H1 (cell line): ENCODE results near the gene PGLYRP1. TPM values are rescaled to one million over a fixed set of nuclear protein-coding genes. Genes with fewer than 3 reads are reported as not detected.

ENCODE experiments used
- CTCF ChIA-PET: fragments of 300-600 bp; sonication (Branson Sonifier 250); formaldehyde crosslinking; loops from one replicate; lab custom pipeline; 2021; ENCODE audit not compliant: partially characterized antibody; lab: Charles Lee
- POLR2A ChIA-PET: fragments of 300-600 bp; sonication (Branson Sonifier 250); formaldehyde crosslinking; loops from one replicate; lab custom pipeline; 2021; ENCODE audit warnings: inconsistent platforms; ENCODE audit not compliant: partially characterized antibody; lab: Charles Lee
- DNase-seq, 2 experiments: peaks; one replicate each; pipeline versions ENCODE4 v3.0.0 to v3.0.0-alpha.2; 2010 to 2022; ENCODE audit warnings: low spot score in 2 of 2, low read depth in 1 of 2, mixed read lengths in 1 of 2
- FAIRE-seq: peaks from 2 replicates; lab custom pipeline; 2011; peaks lifted over from hg19 to GRCh38; lab: Jason Lieb, UNC
- H2AFZ ChIP-seq: 2 replicates; pipeline ENCODE4 v1.8.1; 2012; ENCODE audit warnings: low read length, inconsistent platforms
- H2AK5ac ChIP-seq: 2 replicates; pipeline ENCODE4 v1.6.1; 2013; ENCODE audit warnings: low read depth, low read length
- H2BK120ac ChIP-seq: replicated peaks from 2 replicates; pipeline ENCODE3; 2013; ENCODE audit warnings: low read depth, low read length, inconsistent platforms
- H2BK12ac ChIP-seq: 2 replicates; pipeline ENCODE4 v1.6.1; 2013; ENCODE audit warnings: low read depth, low read length
- H2BK15ac ChIP-seq: 2 replicates; pipeline ENCODE4 v1.6.1; 2013; ENCODE audit warnings: low read length
- H2BK20ac ChIP-seq: 2 replicates; pipeline ENCODE4 v1.6.1; 2013; ENCODE audit warnings: low read length
- H2BK5ac ChIP-seq: 2 replicates; pipeline ENCODE4 v1.6.1; 2013; ENCODE audit warnings: low read depth, low read length
- H3K14ac ChIP-seq: 2 replicates; pipeline ENCODE4 v1.6.1; 2013; ENCODE audit warnings: inconsistent platforms; ENCODE audit not compliant: insufficient read length
- H3K18ac ChIP-seq: 2 replicates; pipeline ENCODE4 v1.6.1; 2013; ENCODE audit warnings: low read length; ENCODE audit errors: extremely low read depth
- H3K23ac ChIP-seq: 2 replicates; pipeline ENCODE4 v1.6.1; 2013; ENCODE audit warnings: inconsistent platforms; ENCODE audit not compliant: insufficient read length
- H3K23me2 ChIP-seq: 2 replicates; pipeline ENCODE4 v1.6.1; 2013; ENCODE audit warnings: low read depth, low read length
- H3K27ac ChIP-seq: 2 replicates; pipeline ENCODE4 v1.6.1; 2011; ENCODE audit warnings: low read depth, low read length, inconsistent platforms
- H3K27me3 ChIP-seq, 4 experiments: replicated peaks in 1 of 4; 1 replicate in 1 of 4; 2 replicates in 3 of 4; pipeline versions ENCODE4 v1.6.1 to v1.8.1; 2011 to 2013; ENCODE audit warnings: low read length in 3 of 4, mild to moderate bottlenecking in 3 of 4, inconsistent platforms in 2 of 4, mixed read lengths in 2 of 4, moderate library complexity in 1 of 4; ENCODE audit not compliant: control insufficient read depth in 3 of 4, insufficient read depth in 3 of 4; ENCODE audit errors: extremely low read depth in 1 of 4
- H3K36me3 ChIP-seq, 4 experiments: 2 replicates each; pipeline versions ENCODE4 v1.6.1 to v1.8.1; 2011 to 2013; ENCODE audit warnings: mild to moderate bottlenecking in 4 of 4, low read length in 3 of 4, moderate library complexity in 2 of 4, control low read depth in 1 of 4, inconsistent platforms in 1 of 4; ENCODE audit not compliant: insufficient read depth in 4 of 4, control insufficient read depth in 2 of 4
- H3K4ac ChIP-seq: replicated peaks from 2 replicates; pipeline ENCODE3; 2013; ENCODE audit warnings: low read length, low read depth, mixed read lengths, inconsistent platforms; ENCODE audit not compliant: insufficient read length
- H3K4me1 ChIP-seq, 4 experiments: replicated peaks in 1 of 4; 1 replicate in 1 of 4; 2 replicates in 3 of 4; pipeline versions ENCODE4 v1.6.1 to v1.8.1; 2011 to 2013; ENCODE audit warnings: low read length in 3 of 4, inconsistent platforms in 2 of 4, mixed read lengths in 1 of 4; ENCODE audit not compliant: insufficient read depth in 4 of 4, control insufficient read depth in 3 of 4
- H3K4me2 ChIP-seq, 2 experiments: 2 replicates each; pipeline versions ENCODE4 v1.6.1 to v1.8.1; 2011 to 2013; ENCODE audit warnings: low read depth in 2 of 2, low read length in 2 of 2, control low read depth in 1 of 2, inconsistent platforms in 1 of 2, mild to moderate bottlenecking in 1 of 2; ENCODE audit not compliant: insufficient read depth in 1 of 2
- H3K4me3 ChIP-seq, 4 experiments: fragments of 200-600, 300-600 bp in 1 of 4; sonication (generic), shearing (Covaris generic), sonication (Bioruptor Twin) in 1 of 4; 2 replicates each; pipeline versions ENCODE4 v1.5.1 to v1.8.1; 2011 to 2016; ENCODE audit warnings: low read length in 4 of 4, low read depth in 3 of 4, control low read depth in 2 of 4, inconsistent platforms in 2 of 4, mild to moderate bottlenecking in 2 of 4, mixed read lengths in 1 of 4, moderate library complexity in 1 of 4; ENCODE audit not compliant: insufficient read depth in 2 of 4; ENCODE audit errors: extremely low read depth in 1 of 4
- H3K56ac ChIP-seq: replicated peaks from 2 replicates; pipeline ENCODE3; 2013; ENCODE audit warnings: low read depth, mild to moderate bottlenecking, mixed read lengths, low read length, inconsistent platforms; ENCODE audit not compliant: insufficient read length
- H3K79me1 ChIP-seq: 2 replicates; pipeline ENCODE4 v1.6.1; 2013; ENCODE audit warnings: low read depth, low read length, control low read depth
- H3K79me2 ChIP-seq, 2 experiments: 2 replicates each; pipeline versions ENCODE4 v1.6.1 to v1.8.1; 2012 to 2013; ENCODE audit warnings: low read length in 2 of 2, mild to moderate bottlenecking in 2 of 2, inconsistent platforms in 1 of 2; ENCODE audit not compliant: insufficient read depth in 2 of 2, control insufficient read depth in 1 of 2
- H3K9ac ChIP-seq, 4 experiments: replicated peaks in 1 of 4; 1 replicate in 1 of 4; 2 replicates in 3 of 4; pipeline versions ENCODE4 v1.6.1 to v1.8.1; 2011 to 2013; ENCODE audit warnings: low read depth in 3 of 4, low read length in 3 of 4, control low read depth in 2 of 4, mild to moderate bottlenecking in 2 of 4, moderate library complexity in 2 of 4, inconsistent platforms in 1 of 4; ENCODE audit errors: extremely low read depth in 1 of 4
- H3K9me3 ChIP-seq, 2 experiments: 2 replicates each; pipeline versions ENCODE4 v1.6.1 to v1.8.1; 2012 to 2013; ENCODE audit warnings: mild to moderate bottlenecking in 2 of 2, moderate library complexity in 2 of 2, control low read depth in 1 of 2, inconsistent platforms in 1 of 2, low read depth in 1 of 2, low read length in 1 of 2, mixed read lengths in 1 of 2; ENCODE audit not compliant: insufficient read depth in 2 of 2
- H4K20me1 ChIP-seq, 2 experiments: replicated peaks in 1 of 2; 2 replicates each; pipeline versions ENCODE3 to v1.8.1; 2011 to 2013; ENCODE audit warnings: inconsistent platforms in 2 of 2, low read length in 2 of 2, mild to moderate bottlenecking in 1 of 2; ENCODE audit not compliant: insufficient read depth in 2 of 2, control insufficient read depth in 1 of 2
- H4K5ac ChIP-seq: 2 replicates; pipeline ENCODE4 v1.6.1; 2013; ENCODE audit warnings: low read length, low read depth, mixed read lengths, inconsistent platforms; ENCODE audit not compliant: insufficient read length
- H4K8ac ChIP-seq: 2 replicates; pipeline ENCODE4 v1.8.0; 2013; ENCODE audit warnings: mild to moderate bottlenecking, moderate library complexity, low read length, inconsistent platforms; ENCODE audit not compliant: insufficient read depth; ENCODE audit errors: extremely low read depth
- H4K91ac ChIP-seq: replicated peaks from 2 replicates; pipeline ENCODE3; 2013; ENCODE audit warnings: low read length, mixed read lengths, inconsistent platforms; ENCODE audit not compliant: insufficient read length
- ASH2L ChIP-seq: fragments of 200-600, 300-600 bp; sonication (generic); IDR thresholded peaks from one replicate; pipeline ENCODE4 v1.7.1; 2017; ENCODE audit warnings: low read length
- CBX5 ChIP-seq: fragments of 300-800, 300-1000 bp; sonication (generic); IDR thresholded peaks from 2 replicates; pipeline ENCODE4 v1.7.1; 2016; ENCODE audit warnings: antibody characterized with exemption, low read length, low read depth
- EP300 ChIP-seq, 2 experiments: IDR thresholded peaks; 1 replicate in 1 of 2; 2 replicates in 1 of 2; pipeline ENCODE4 v1.6.1; 2011 to 2012; ENCODE audit warnings: low read depth in 2 of 2, low read length in 2 of 2, mild to moderate bottlenecking in 2 of 2, borderline replicate concordance in 1 of 2, inconsistent platforms in 1 of 2, moderate library complexity in 1 of 2
- JUN ChIP-seq: IDR thresholded peaks from 2 replicates; pipeline ENCODE4 v1.6.1; 2011; ENCODE audit warnings: low read depth, mild to moderate bottlenecking, improper control_type of control experiment, low read length
- JUND ChIP-seq: IDR thresholded peaks from 2 replicates; pipeline ENCODE4 v1.6.1; 2011; ENCODE audit warnings: mild to moderate bottlenecking, improper control_type of control experiment, low read length
- PHF8 ChIP-seq: fragments of 200-600 bp; sonication (generic); conservative IDR thresholded peaks from 2 replicates; pipeline ENCODE4 v1.7.1; 2012; ENCODE audit warnings: low read depth, mild to moderate bottlenecking, inconsistent platforms, low read length, moderate library complexity
- POLR2AphosphoS5 ChIP-seq: IDR thresholded peaks from 2 replicates; pipeline ENCODE4 v1.6.1; 2011; ENCODE audit warnings: low read depth, low read length
- RAD21 ChIP-seq, 2 experiments: IDR thresholded peaks in 1 of 2; conservative IDR thresholded peaks in 1 of 2; 2 replicates each; pipeline ENCODE4 v1.6.1; 2011; ENCODE audit warnings: low read depth in 2 of 2, low read length in 2 of 2, improper control_type of control experiment in 1 of 2, inconsistent platforms in 1 of 2, mild to moderate bottlenecking in 1 of 2, moderate library complexity in 1 of 2
- RNF2 ChIP-seq: fragments of 200-900, 300-1000 bp; sonication (generic); IDR thresholded peaks from 2 replicates; pipeline ENCODE4 v1.7.1; 2016; ENCODE audit warnings: borderline replicate concordance, low read depth, mild to moderate bottlenecking, antibody characterized with exemption, low read length; ENCODE audit not compliant: poor library complexity, severe bottlenecking; ENCODE audit errors: missing control alignments
- YY1 ChIP-seq: IDR thresholded peaks from 2 replicates; pipeline ENCODE4 v1.6.1; 2011; ENCODE audit warnings: low read depth, mild to moderate bottlenecking, low read length
- WGBS, 2 experiments: shearing (Covaris generic) in 1 of 2; methylation state at CpG; one replicate each; pipeline versions ENCODE4 v1.1.6 to v1.1.7; 2013 to 2015; ENCODE audit warnings: low lambda C conversion rate in 2 of 2, mixed read lengths in 2 of 2, inconsistent platforms in 1 of 2, low coverage in 1 of 2, missing lambda C conversion rate in 1 of 2; ENCODE audit not compliant: insufficient replicate concordance in 2 of 2, insufficient coverage in 1 of 2, insufficient read length in 1 of 2; ENCODE audit errors: extremely low coverage in 1 of 2, missing lambda C conversion rate in 1 of 2; 5-methylcytosine and 5-hydroxymethylcytosine counted together
- polyA plus RNA-seq, 7 experiments: library from polyadenylated mRNA; depleted of rRNA in 3 of 7; stranded (reverse) in 5 of 7; unstranded in 2 of 7; fragments of >200 nt in 5 of 7; fragments of 200-250 nt in 2 of 7; gene quantifications; 1 replicate in 5 of 7; 2 replicates in 1 of 7; 4 replicates in 1 of 7; pipeline versions ENCODE4 v1.2.1 to v1.2.3, GENCODE V29; 2011 to 2013; ENCODE audit warnings: missing spikeins in 2 of 7, mixed read lengths in 2 of 7
- total RNA-seq: library from RNA; stranded (reverse); fragmentation: NEBNext Ultra II Directional; extraction: Animal tissue kit (Norgen Biotek cat#: 25700); gene quantifications from 2 replicates; pipeline ENCODE4 v1.2.1, GENCODE V29; 2021

Gene PGLYRP1
- total and polyA plus RNA-seq, 2 of the 8 experiments (the other 6 are each of a cell fraction or from before 2014, with no cell fraction given): not detected

DNA sequence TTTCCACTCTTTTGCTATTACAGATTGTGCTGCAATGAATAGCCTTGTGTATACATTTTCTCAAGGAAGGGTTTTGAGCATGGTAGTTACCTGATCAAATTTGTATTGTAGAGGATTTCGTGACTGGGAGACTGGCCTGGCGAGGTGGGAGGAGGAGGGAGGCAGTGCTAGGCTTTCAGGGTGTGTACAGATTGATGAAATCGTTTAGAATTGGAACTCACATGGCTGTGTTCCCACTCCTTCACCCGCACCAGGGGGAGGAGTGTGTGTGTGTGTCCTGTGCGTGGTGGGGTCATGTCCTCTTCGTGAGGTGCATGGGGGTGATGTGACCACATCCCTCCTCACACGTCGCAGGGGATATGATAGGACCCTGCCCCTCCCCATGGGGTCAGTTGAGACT is 8.3 kb downstream of the PGLYRP1 start:
- Histone ChIP-seq H4K8ac (no peak overlapping the region), H3K79me2 (no peaks in the 10 kb centered on the region), H3K56ac (no peak overlapping the region), H2BK120ac (no peak overlapping the region), H3K4me2 (peak overlapping the region; percentile 85 to 99), H2BK5ac (no peak overlapping the region), H2BK15ac (no peak overlapping the region), H3K23ac (no peak overlapping the region), H3K9ac (peak overlapping the region in 2 of 4 experiments; percentile 35 to 46; a peak in 4 of 7 replicates), H3K4ac (no peak overlapping the region), H3K27ac (no peak overlapping the region), H3K4me1 (peaks cover 0 to 11% (median 8%) of the 10 kb centered on the region in 4 experiments; a peak in 6 of 7 replicates), H2BK12ac (no peak overlapping the region), H4K20me1 (peaks cover 7 to 13% of the 10 kb centered on the region in 2 experiments), H3K36me3 (peaks cover 0 to 3% (median 0%) of the 10 kb centered on the region in 4 experiments; a peak in 3 of 8 replicates), H3K27me3 (peaks cover 5 to 20% (median 19%) of the 10 kb centered on the region in 4 experiments), H3K14ac (no peak overlapping the region), H3K9me3 (no peaks in the 10 kb centered on the region), H3K18ac (no peak overlapping the region), H3K23me2 (peaks cover 19% of the 10 kb centered on the region; the same call in 1 of the 2 replicates), H3K4me3 (peak overlapping the region; percentile 41 to 54 (median 50)), H4K5ac (no peak overlapping the region), H2BK20ac (no peak overlapping the region), H2AFZ (no peak overlapping the region), H2AK5ac (no peak overlapping the region), H4K91ac (no peak overlapping the region), H3K79me1 (no peaks in the 10 kb centered on the region)
- FAIRE-seq: no peak
- no peak for TF ChIP-seq RAD21 (IDR thresholded peaks at IDR 0.05 in 1 of 2, conservative IDR thresholded peaks at IDR 0.05 in 1 of 2; ENCODE audit: low read depth in 2 of 2, low read length in 2 of 2)
- TF ChIP-seq JUND: no peak
- TF ChIP-seq PHF8: no peak
- TF ChIP-seq POLR2AphosphoS5: no peak
- no peak for TF ChIP-seq YY1
- TF ChIP-seq ASH2L: no peak
- no peak for TF ChIP-seq RNF2
- no peak for TF ChIP-seq JUN
- no peak for TF ChIP-seq EP300 (IDR thresholded peaks at IDR 0.05; ENCODE audit: borderline replicate concordance in 1 of 2, low read depth in 2 of 2, low read length in 2 of 2)
- no peak for TF ChIP-seq CBX5
- ChIA-PET CTCF (interaction anchor here (1.0 to 3.3 kb wide), 2 partner anchors 14 to 62 kb away, joined by 6 to 13 read pairs; no protein-coding TSS in a partner anchor), POLR2A (interaction anchor here (0.8 to 1.4 kb wide), 4 partner anchors 9 to 112 kb away, joined by 3 to 4 read pairs (median 3); partner anchors contain the start of gene CCDC61)
- WGBS, 2 experiments: 43% methylated on average over 8 of the region's 8 CpGs; no CpG with 5 or more reads in 1 of the 2 experiments
- no peak for DNase-seq
